Measurements from ENCODE around the gene NAPEPLD.

NAPEPLD gene

GRCh38 chr7:103132995-103133688, 15.8 kb downstream of the NAPEPLD start:
- H3K27ac Mint-ChIP-seq = no peak overlapping the region
- peaks cover 14 to 28% of the 10 kb centered on the region in 2 donors for H3K4me1 Mint-ChIP-seq
- ATAC-seq (replicated peaks) (no peak), DNase-seq (no peak)
- no peaks in the 10 kb centered on the region for H3K27me3 Mint-ChIP-seq
- H3K9me3 Mint-ChIP-seq = no peaks in the 10 kb centered on the region
- H3K36me3 Mint-ChIP-seq = peaks cover 6 to 10% of the 10 kb centered on the region in 2 donors
- no peak overlapping the region for H3K4me3 Mint-ChIP-seq

DNA sequence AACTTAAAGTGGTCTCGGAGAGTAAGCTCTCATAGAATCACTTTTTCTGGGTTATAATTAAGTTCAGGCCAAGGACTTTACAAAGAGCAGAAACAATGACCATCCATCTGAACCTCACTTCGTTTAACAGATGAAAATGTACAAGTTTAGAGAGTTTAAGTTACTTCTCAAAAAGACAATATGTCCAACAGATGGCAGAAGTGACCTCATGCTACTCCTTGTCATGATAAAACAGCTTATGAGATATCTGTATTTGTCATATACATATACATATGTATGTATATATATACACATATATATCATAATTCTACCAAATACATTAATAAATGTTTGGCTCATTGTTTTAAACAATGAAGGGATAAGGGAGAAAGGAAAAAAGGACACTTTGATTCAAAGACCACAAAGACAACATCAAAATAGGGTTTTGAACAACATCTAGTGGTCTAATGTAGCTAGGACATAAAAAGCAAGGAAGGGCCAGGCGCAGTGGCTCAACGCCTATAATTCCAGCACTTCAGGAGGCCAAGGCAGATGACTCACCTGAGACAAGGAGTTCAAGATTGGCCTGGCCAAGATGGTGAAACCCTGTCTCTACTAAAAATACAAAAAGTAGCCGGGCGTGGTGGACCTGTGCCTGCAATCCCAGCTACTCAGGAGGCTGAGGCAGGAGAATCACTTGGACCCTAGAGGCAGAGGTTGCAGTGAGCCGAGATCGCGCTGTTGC, 17.8 kb downstream of the NAPEPLD start:
- ATAC-seq (replicated peaks) = no peak
- Mint-ChIP-seq H3K4me1 (peaks cover 14 to 28% of the 10 kb centered on the region in 2 donors), H3K4me3 (no peak overlapping the region), H3K27ac (no peak overlapping the region), H3K9me3 (no peaks in the 10 kb centered on the region), H3K36me3 (peaks cover 17 to 25% of the 10 kb centered on the region in 2 donors), H3K27me3 (no peaks in the 10 kb centered on the region)
- no peak for DNase-seq

- no peak overlapping the region for H3K4me3 Mint-ChIP-seq
- H3K9me3 Mint-ChIP-seq = no peaks in the 10 kb centered on the region
- DNase-seq = no peak
- ATAC-seq (replicated peaks) = no peak
- H3K27me3 Mint-ChIP-seq = no peaks in the 10 kb centered on the region
- no peak overlapping the region for H3K27ac Mint-ChIP-seq
- H3K36me3 Mint-ChIP-seq = peaks cover 20 to 28% of the 10 kb centered on the region in 2 donors
- peaks cover 12 to 28% of the 10 kb centered on the region in 2 donors for H3K4me1 Mint-ChIP-seq
Observed at GRCh38 chr7:103129702-103130549, 19.0 kb downstream of the NAPEPLD start.

DNA sequence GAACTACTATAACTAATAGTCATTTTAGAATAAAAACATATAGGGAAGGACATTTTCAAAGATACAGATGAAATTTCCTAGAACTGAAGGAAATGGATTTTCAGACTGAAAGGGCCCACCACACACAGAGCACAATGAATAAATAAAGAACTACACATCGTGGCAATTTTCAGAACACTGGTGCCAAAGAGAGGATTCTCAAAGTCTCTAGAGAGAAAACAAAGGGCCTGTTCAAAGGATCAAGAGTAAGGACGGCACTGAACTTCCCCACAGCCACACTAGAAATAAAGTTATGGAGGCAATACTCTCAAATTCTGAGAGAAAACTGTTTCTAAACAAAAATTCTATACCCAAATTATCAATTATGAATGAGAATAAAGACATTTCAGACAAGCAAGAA, 21.9 kb downstream of the NAPEPLD start:
- Mint-ChIP-seq H3K4me3 (no peak overlapping the region), H3K27me3 (no peaks in the 10 kb centered on the region), H3K4me1 (peaks cover 5 to 13% of the 10 kb centered on the region in 2 donors), H3K27ac (no peak overlapping the region), H3K36me3 (peaks cover 27 to 35% of the 10 kb centered on the region in 2 donors), H3K9me3 (no peaks in the 10 kb centered on the region)
- DNase-seq = no peak
- no peak for ATAC-seq (replicated peaks)

GRCh38 chr7:103124429-103124979, 24.4 kb downstream of the NAPEPLD start:
- DNase-seq (no peak), ATAC-seq (replicated peaks) (no peak)
- Mint-ChIP-seq H3K27ac (no peak overlapping the region), H3K9me3 (no peaks in the 10 kb centered on the region), H3K4me3 (no peak overlapping the region), H3K4me1 (no peaks in the 10 kb centered on the region), H3K27me3 (no peaks in the 10 kb centered on the region), H3K36me3 (peaks cover 39 to 45% of the 10 kb centered on the region in 2 donors)

DNA sequence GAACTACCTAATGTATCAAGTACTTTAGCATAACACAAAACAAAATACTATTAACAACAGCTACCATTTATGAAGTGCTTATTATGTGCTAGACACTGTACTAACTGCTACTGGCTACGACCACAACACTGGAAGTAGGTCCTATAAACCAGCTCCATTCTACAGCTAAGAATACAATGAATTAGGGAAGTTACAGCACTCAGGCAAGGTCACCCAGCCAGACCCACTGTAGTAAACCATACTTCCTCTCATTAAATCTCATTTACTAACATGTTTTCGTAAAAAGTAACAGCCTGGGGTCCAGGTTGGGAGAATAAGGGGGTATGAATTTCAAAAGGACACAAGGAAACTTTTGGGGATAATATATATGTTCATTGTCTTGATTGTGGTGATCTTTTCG, 25.4 kb downstream of the NAPEPLD start:
- ATAC-seq (replicated peaks) = no peak
- H3K27me3 Mint-ChIP-seq = no peaks in the 10 kb centered on the region
- no peak overlapping the region for H3K27ac Mint-ChIP-seq
- peaks cover 39 to 45% of the 10 kb centered on the region in 2 donors for H3K36me3 Mint-ChIP-seq
- no peaks in the 10 kb centered on the region for H3K4me1 Mint-ChIP-seq
- no peak for DNase-seq
- no peaks in the 10 kb centered on the region for H3K9me3 Mint-ChIP-seq
- no peak overlapping the region for H3K4me3 Mint-ChIP-seq

DNA sequence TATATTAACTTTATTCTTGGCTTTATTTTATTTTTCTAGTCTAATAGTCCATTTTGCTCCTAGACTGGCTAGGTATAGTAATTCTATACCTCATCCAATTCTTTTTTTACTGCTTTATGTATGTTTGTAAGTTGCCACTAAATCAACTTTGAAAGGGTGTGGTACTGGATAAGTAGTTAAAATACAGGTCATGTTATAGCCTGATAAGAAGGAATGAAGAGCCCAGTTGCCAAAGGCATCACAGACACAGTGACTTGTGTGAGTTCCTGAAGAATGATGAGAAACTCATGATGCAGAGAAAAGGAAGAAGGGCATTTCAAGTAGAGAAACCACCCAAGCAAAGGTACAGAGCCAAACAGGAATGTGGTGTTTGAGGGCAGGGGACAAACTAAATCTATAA, 27.3 kb downstream of the NAPEPLD start:
- no peak for ATAC-seq (replicated peaks)
- peaks cover 27 to 30% of the 10 kb centered on the region in 2 donors for H3K36me3 Mint-ChIP-seq
- H3K4me3 Mint-ChIP-seq = no peak overlapping the region
- no peaks in the 10 kb centered on the region for H3K4me1 Mint-ChIP-seq
- DNase-seq = no peak
- no peaks in the 10 kb centered on the region for H3K9me3 Mint-ChIP-seq
- H3K27ac Mint-ChIP-seq = no peak overlapping the region
- H3K27me3 Mint-ChIP-seq = no peaks in the 10 kb centered on the region

DNA sequence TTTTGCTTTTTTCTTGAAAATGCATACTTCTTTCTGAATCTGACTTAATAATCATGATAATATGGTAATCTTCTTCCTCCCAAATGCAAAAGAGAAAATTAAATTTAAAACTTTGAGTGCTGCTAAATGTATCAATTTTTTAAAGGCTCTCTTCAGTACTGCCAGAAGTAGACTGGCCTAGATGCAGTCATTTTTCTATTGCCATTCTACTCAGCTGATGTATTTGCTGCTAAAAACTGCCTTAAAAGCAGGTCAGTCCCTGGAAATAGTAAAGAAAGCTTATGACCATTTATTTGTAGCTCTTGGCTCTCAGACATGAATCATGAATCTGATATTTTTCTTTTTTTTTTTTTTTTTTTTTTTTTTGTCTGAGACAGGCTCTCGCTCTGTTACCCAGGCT, 28.5 kb downstream of the NAPEPLD start:
- no peak for DNase-seq
- peaks cover 21 to 26% of the 10 kb centered on the region in 2 donors for H3K36me3 Mint-ChIP-seq

DNA sequence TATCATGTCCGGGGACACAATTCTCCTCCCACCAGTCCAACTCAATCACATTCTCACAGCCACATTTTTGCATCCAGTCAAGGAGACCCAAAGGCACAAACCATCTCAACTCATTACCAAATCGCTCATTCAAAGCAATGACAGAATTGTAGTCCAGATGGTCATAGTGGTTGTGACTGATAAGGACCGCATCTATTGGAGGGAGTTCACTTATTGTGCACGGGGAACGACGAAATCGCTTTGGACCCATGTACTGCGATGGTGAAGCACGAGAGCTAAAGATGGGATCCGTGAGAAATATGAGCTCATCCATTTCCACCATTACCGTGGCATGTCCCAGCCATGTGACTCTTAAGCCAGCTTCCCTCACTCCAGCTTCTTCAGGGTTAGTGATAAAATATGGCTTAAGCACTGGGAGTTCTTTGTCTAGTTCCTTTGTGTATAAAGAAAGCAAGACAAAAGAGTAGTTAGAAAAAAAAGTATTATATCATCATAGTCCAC, 29.1 kb downstream of the NAPEPLD start:
- H3K4me3 Mint-ChIP-seq = no peak overlapping the region
- no peaks in the 10 kb centered on the region for H3K4me1 Mint-ChIP-seq
- H3K9me3 Mint-ChIP-seq = no peaks in the 10 kb centered on the region
- DNase-seq = no peak
- no peaks in the 10 kb centered on the region for H3K27me3 Mint-ChIP-seq
- no peak for ATAC-seq (replicated peaks)
- H3K27ac Mint-ChIP-seq = no peak overlapping the region
- H3K36me3 Mint-ChIP-seq = peaks cover 21 to 26% of the 10 kb centered on the region in 2 donors

More for the DNA sequence above, 28.5 kb downstream of the NAPEPLD start:
- H3K9me3 Mint-ChIP-seq = no peaks in the 10 kb centered on the region
- no peak for ATAC-seq (replicated peaks)
- H3K4me3 Mint-ChIP-seq = no peak overlapping the region
- no peaks in the 10 kb centered on the region for H3K4me1 Mint-ChIP-seq
- H3K27me3 Mint-ChIP-seq = no peaks in the 10 kb centered on the region
- no peak overlapping the region for H3K27ac Mint-ChIP-seq

GRCh38 chr7:103117465-103117864, 31.4 kb downstream of the NAPEPLD start:
- no peaks in the 10 kb centered on the region for H3K9me3 Mint-ChIP-seq
- H3K4me3 Mint-ChIP-seq = no peak overlapping the region
- H3K27me3 Mint-ChIP-seq = no peaks in the 10 kb centered on the region
- DNase-seq (no peak), ATAC-seq (replicated peaks) (no peak)
- peaks cover 26 to 33% of the 10 kb centered on the region in 2 donors for H3K36me3 Mint-ChIP-seq
- H3K4me1 Mint-ChIP-seq = no peaks in the 10 kb centered on the region
- no peak overlapping the region for H3K27ac Mint-ChIP-seq

- DNase-seq = no peak
- Mint-ChIP-seq H3K4me1 (no peaks in the 10 kb centered on the region), H3K27me3 (no peaks in the 10 kb centered on the region), H3K36me3 (peaks cover 27 to 35% of the 10 kb centered on the region in 2 donors), H3K9me3 (no peaks in the 10 kb centered on the region), H3K4me3 (no peak overlapping the region), H3K27ac (no peak overlapping the region)
- no peak for ATAC-seq (replicated peaks)
Observed at GRCh38 chr7:103116991-103117390, 31.9 kb downstream of the NAPEPLD start.

DNA sequence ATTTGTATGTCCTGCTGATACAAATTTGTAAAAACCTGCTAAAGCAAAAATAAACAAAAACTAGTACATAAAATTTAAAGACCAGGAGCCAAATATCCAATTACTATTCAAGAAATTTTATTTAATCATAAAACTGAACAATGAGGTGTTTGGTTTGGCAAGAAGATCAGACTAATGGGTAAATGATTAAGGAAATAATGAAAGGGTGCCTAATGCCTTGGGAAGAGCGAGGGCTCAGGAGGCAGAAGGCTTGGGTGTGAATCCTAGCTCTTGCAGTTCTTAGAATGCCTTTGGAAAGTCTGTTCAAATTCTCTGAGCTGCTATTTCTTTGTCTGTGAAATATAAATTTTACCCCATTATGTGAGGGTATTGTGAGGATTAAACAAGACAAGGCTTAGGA, 32.4 kb downstream of the NAPEPLD start:
- peaks cover 29 to 36% of the 10 kb centered on the region in 2 donors for H3K36me3 Mint-ChIP-seq
- H3K9me3 Mint-ChIP-seq = no peaks in the 10 kb centered on the region
- H3K27ac Mint-ChIP-seq = no peak overlapping the region
- H3K27me3 Mint-ChIP-seq = no peaks in the 10 kb centered on the region
- no peak overlapping the region for H3K4me3 Mint-ChIP-seq
- no peaks in the 10 kb centered on the region for H3K4me1 Mint-ChIP-seq
- DNase-seq = no peak
- ATAC-seq (replicated peaks) = no peak

DNA sequence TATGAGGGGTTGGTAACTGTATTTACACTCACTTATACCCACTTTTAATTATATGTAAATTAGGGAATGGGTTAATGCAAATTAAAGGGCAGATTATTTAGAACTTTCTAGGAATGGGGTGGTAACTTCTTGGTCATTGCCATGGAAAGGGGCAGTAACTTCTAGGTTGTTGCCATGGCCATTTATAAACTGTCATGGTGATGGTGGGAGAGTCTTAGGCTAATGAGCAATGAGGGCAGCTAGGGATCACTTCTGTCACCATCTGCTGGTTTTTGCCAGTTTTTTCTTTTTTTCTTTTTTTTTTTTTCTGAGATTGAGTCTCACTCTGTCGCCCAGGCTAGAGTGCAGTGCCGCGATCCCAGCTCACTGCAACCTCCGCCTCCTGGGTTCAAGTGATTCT, 33.1 kb downstream of the NAPEPLD start:
- no peaks in the 10 kb centered on the region for H3K27me3 Mint-ChIP-seq
- peaks cover under 1 to 2% of the 10 kb centered on the region in 2 donors for H3K9me3 Mint-ChIP-seq
- H3K36me3 Mint-ChIP-seq = peaks cover 31 to 39% of the 10 kb centered on the region in 2 donors
- no peak overlapping the region for H3K27ac Mint-ChIP-seq
- H3K4me3 Mint-ChIP-seq = no peak overlapping the region
- H3K4me1 Mint-ChIP-seq = peaks cover 0 to 4% of the 10 kb centered on the region in 2 donors
- DNase-seq (no peak), ATAC-seq (replicated peaks) (no peak)

DNA sequence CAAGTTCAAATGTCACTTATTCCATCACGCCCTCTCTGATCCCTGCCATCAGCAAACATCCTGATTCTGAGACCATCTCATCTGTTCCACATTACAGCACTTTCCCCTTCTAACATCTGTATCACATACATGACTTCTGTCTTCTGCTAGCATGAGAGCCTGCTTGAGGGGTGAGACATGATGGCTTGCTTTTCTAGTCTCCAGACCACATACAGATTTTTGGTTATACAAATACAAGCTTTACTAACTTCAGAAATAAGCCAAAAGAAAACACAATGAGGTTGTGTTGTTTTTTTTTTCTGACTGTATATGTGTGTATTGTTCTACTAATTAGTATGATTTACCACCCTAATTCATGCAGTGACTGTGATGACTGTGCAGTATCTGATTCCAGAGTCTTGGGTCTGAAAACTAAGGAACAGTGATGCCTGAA, 34.3 kb downstream of the NAPEPLD start:
- no peaks in the 10 kb centered on the region for H3K27me3 Mint-ChIP-seq
- no peak for ATAC-seq (replicated peaks)
- H3K36me3 Mint-ChIP-seq = peaks cover 38 to 45% of the 10 kb centered on the region in 2 donors
- peaks cover 3 to 7% of the 10 kb centered on the region in 2 donors for H3K9me3 Mint-ChIP-seq
- no peak for DNase-seq
- H3K4me3 Mint-ChIP-seq = no peak overlapping the region
- H3K27ac Mint-ChIP-seq = no peak overlapping the region
- H3K4me1 Mint-ChIP-seq = peaks cover 0 to 8% of the 10 kb centered on the region in 2 donors
